Mammary epithelial cell (primary cell): ENCODE results near the gene TMED8.

Source experiments
- CTCF ChIP-seq, 2 donors: IDR thresholded peaks in 1 of 2; conservative IDR thresholded peaks in 1 of 2; 2 replicates each; pipeline ENCODE4 v1.5.1; 2011 to 2012; ENCODE audit warnings: inconsistent platforms in 2 of 2, low read length in 2 of 2, mild to moderate bottlenecking in 2 of 2, control low read depth in 1 of 2, low read depth in 1 of 2; ENCODE audit not compliant: insufficient read depth in 1 of 2; ENCODE audit errors: extremely low read depth in 1 of 2
- EZH2 ChIP-seq: IDR thresholded peaks from 2 replicates; pipeline ENCODE4 v1.6.1; 2012; ENCODE audit warnings: low read length, inconsistent platforms, borderline replicate concordance

- TF ChIP-seq CTCF (conservative IDR thresholded peaks at IDR 0.05 in 1 of 2, IDR thresholded peaks at IDR 0.05 in 1 of 2; ENCODE audit: extremely low read depth in 1 of 2, insufficient read depth in 1 of 2, low read depth in 1 of 2, low read length in 2 of 2) (no peak), EZH2 (no peak)
Observed at GRCh38 chr14:77342726-77343397, 34.0 kb downstream of the TMED8 start.
